MCF 10A (cell line): ENCODE data around the gene IQCF2. TPM values are rescaled to one million over a fixed set of nuclear protein-coding genes. Genes with fewer than 3 reads are reported as not detected.

Experiments
- BruUV-seq: library from RNA; stranded (reverse); fragments of 400-500 nt; replicated peaks from 2 replicates; lab custom pipeline; 2021; lab: Mats Ljungman, UMichigan
- CTCF ChIA-PET: fragments of 300-600 bp; sonication (Branson Sonifier 250); formaldehyde crosslinking; extraction: SDS; loops from one replicate; lab custom pipeline; 2021; ENCODE audit warnings: antibody characterized with exemption, inconsistent platforms; lab: Yijun Ruan, JAX
- POLR2A ChIA-PET: fragments of 300-600, 350-650 bp; sonication (Branson Sonifier 250); formaldehyde crosslinking; extraction: SDS; loops from one replicate; lab custom pipeline; 2020; ENCODE audit warnings: antibody characterized with exemption, inconsistent platforms; lab: Yijun Ruan, JAX
- DNase-seq: peaks from one replicate; pipeline ENCODE4 v3.0.0-alpha.2; 2018; ENCODE audit not compliant: unreplicated experiment
- H3K27ac Mint-ChIP-seq: one replicate; pipeline ENCODE4 v1.8.0; 2022; ENCODE audit warnings: mild to moderate bottlenecking, low read depth, mixed read lengths; ENCODE audit not compliant: unreplicated experiment
- H3K27me3 Mint-ChIP-seq: one replicate; pipeline ENCODE4 v1.8.0; 2022; ENCODE audit warnings: mixed read lengths; ENCODE audit not compliant: insufficient read depth, unreplicated experiment
- H3K36me3 Mint-ChIP-seq: one replicate; pipeline ENCODE4 v1.8.0; 2022; ENCODE audit warnings: mild to moderate bottlenecking, moderate library complexity, mixed read lengths; ENCODE audit not compliant: insufficient read depth, unreplicated experiment
- H3K4me1 Mint-ChIP-seq: one replicate; pipeline ENCODE4 v1.8.0; 2022; ENCODE audit warnings: mixed read lengths; ENCODE audit not compliant: insufficient read depth, unreplicated experiment
- H3K4me3 Mint-ChIP-seq: one replicate; pipeline ENCODE4 v1.8.0; 2022; ENCODE audit warnings: mild to moderate bottlenecking, moderate library complexity, mixed read lengths; ENCODE audit not compliant: unreplicated experiment
- H3K9me3 Mint-ChIP-seq: one replicate; pipeline ENCODE4 v1.8.0; 2022; ENCODE audit warnings: mixed read lengths; ENCODE audit not compliant: unreplicated experiment
- CTCF ChIP-seq: fragments of 200-600 bp; IDR thresholded peaks from one replicate; pipeline ENCODE4 v1.8.0; 2022; ENCODE audit warnings: antibody characterized with exemption, mild to moderate bottlenecking; ENCODE audit not compliant: unreplicated experiment
- intact Hi-C: fragments of 100-400 bp; cut with micrococcal nuclease; formaldehyde crosslinking; loops from 2 replicates; pipeline ENCODE4 v1.14.1; 2022
- total RNA-seq: library from RNA; stranded (reverse); gene quantifications from 2 replicates; pipeline ENCODE4 v1.2.3, GENCODE V29; 2022

The IQCF2 gene
- total RNA-seq, 1 experiment from 2014 or later: not detected

GRCh38 chr3:51828297-51828696 lies 33.1 kb upstream of the IQCF2 start:
- H3K9me3 Mint-ChIP-seq: peaks cover 11% of the 10 kb centered on the region
- ChIA-PET CTCF (interaction anchor here (0.6 to 1.2 kb wide), 2 partner anchors 8 to 37 kb away, joined by 3 to 4 read pairs; no protein-coding TSS in a partner anchor), POLR2A (no interaction called here)
- no peak overlapping the region for H3K4me3 Mint-ChIP-seq
- BruUV-seq: no TSS peak
- H3K27me3 Mint-ChIP-seq: peaks cover 48% of the 10 kb centered on the region
- TF ChIP-seq CTCF: no peak
- H3K36me3 Mint-ChIP-seq: no peaks in the 10 kb centered on the region
- H3K27ac Mint-ChIP-seq: no peak overlapping the region
- no peaks in the 10 kb centered on the region for H3K4me1 Mint-ChIP-seq
- DNase-seq: no peak
- intact Hi-C loops: no loop called here

GRCh38 chr3:51830345-51830744 lies 31.1 kb upstream of the IQCF2 start:
- no peaks in the 10 kb centered on the region for H3K4me1 Mint-ChIP-seq
- no peak for DNase-seq
- no peak overlapping the region for H3K4me3 Mint-ChIP-seq
- peaks cover 21% of the 10 kb centered on the region for H3K9me3 Mint-ChIP-seq
- TF ChIP-seq CTCF: no peak
- H3K27me3 Mint-ChIP-seq: peaks cover 54% of the 10 kb centered on the region
- BruUV-seq: no TSS peak
- H3K27ac Mint-ChIP-seq: no peak overlapping the region
- ChIA-PET CTCF (no interaction called here), POLR2A (no interaction called here)
- intact Hi-C loops: no loop called here
- no peaks in the 10 kb centered on the region for H3K36me3 Mint-ChIP-seq

- ChIA-PET CTCF (no interaction called here), POLR2A (no interaction called here)
- intact Hi-C loops: no loop called here
- DNase-seq: no peak
- Mint-ChIP-seq H3K27ac (no peak overlapping the region), H3K27me3 (peaks cover 54% of the 10 kb centered on the region), H3K36me3 (no peaks in the 10 kb centered on the region), H3K4me3 (no peak overlapping the region), H3K4me1 (no peaks in the 10 kb centered on the region), H3K9me3 (peaks cover 21% of the 10 kb centered on the region)
- TF ChIP-seq CTCF: no peak
- BruUV-seq: no TSS peak
These were observed 30.5 kb upstream of the IQCF2 start for GRCh38 chr3:51830836-51831385.

GRCh38 chr3:51836606-51837005 lies 24.8 kb upstream of the IQCF2 start:
- H3K9me3 Mint-ChIP-seq: peaks cover 13% of the 10 kb centered on the region

More at GRCh38 chr3:51836606-51837005, 24.8 kb upstream of the IQCF2 start:
- TF ChIP-seq CTCF: no peak
- H3K27ac Mint-ChIP-seq: no peak overlapping the region
- H3K36me3 Mint-ChIP-seq: no peaks in the 10 kb centered on the region
- CTCF ChIA-PET: interaction anchor here (0.6 to 0.8 kb wide), 2 partner anchors 24 to 239 kb away, joined by 3 read pairs; no protein-coding TSS in a partner anchor
- peaks cover 71% of the 10 kb centered on the region for H3K27me3 Mint-ChIP-seq
- BruUV-seq: no TSS peak
- no peak for DNase-seq
- POLR2A ChIA-PET: no interaction called here
- no peaks in the 10 kb centered on the region for H3K4me1 Mint-ChIP-seq
- intact Hi-C loops: no loop called here
- H3K4me3 Mint-ChIP-seq: no peak overlapping the region
